HEK293 (cell line): ENCODE measurements around the gene TOP2A.
"Not testable (repeated sequence)": the region's sequence is repeated elsewhere in the genome, so short reads cannot be mapped to it uniquely, and the experiment has no call there.

ENCODE experiments used
- CTCF ChIA-PET: fragments of 350-600 bp; formaldehyde crosslinking; extraction: SDS; loops from one replicate; lab custom pipeline; 2021; ENCODE audit warnings: antibody characterized with exemption; lab: Yijun Ruan, JAX
- POLR2A ChIA-PET: fragments of 300-600 bp; formaldehyde crosslinking; extraction: SDS; loops from one replicate; lab custom pipeline; 2020; ENCODE audit warnings: antibody characterized with exemption, inconsistent platforms; lab: Yijun Ruan, JAX
- H3K27ac ChIP-seq: fragments of 200-500 bp; sonication (Bioruptor generic); 2 replicates; pipeline ENCODE4 v1.5.1; 2014; ENCODE audit warnings: low read depth, low read length, control low read depth, inconsistent platforms; ENCODE audit errors: extremely low read depth
- H3K36me3 ChIP-seq, 2 experiments: fragments of 200-500 bp in 1 of 2; sonication (Bioruptor generic) in 1 of 2; 1 replicate in 1 of 2; 2 replicates in 1 of 2; pipeline ENCODE4 v1.5.1; 2014 to 2017; ENCODE audit warnings: inconsistent platforms in 2 of 2, low read length in 2 of 2; ENCODE audit not compliant: control insufficient read depth in 2 of 2, insufficient read depth in 1 of 2
- H3K4me1 ChIP-seq: fragments of 200-500 bp; sonication (Bioruptor generic); 2 replicates; pipeline ENCODE4 v1.5.1; 2014; ENCODE audit warnings: mild to moderate bottlenecking, low read length, inconsistent platforms; ENCODE audit not compliant: control insufficient read depth, insufficient read depth
- H3K4me3 ChIP-seq: 2 replicates; pipeline ENCODE4 v1.5.1; 2011; ENCODE audit warnings: low read depth, mild to moderate bottlenecking, control low read depth, low read length, moderate library complexity
- H3K9me3 ChIP-seq: fragments of 200-500 bp; sonication (Bioruptor generic); 2 replicates; pipeline ENCODE4 v1.5.1; 2014; ENCODE audit warnings: low read depth, low read length, inconsistent platforms; ENCODE audit not compliant: control insufficient read depth, insufficient read depth
- GLI2 ChIP-seq: fragments of 450-650 bp; formaldehyde crosslinking; IDR thresholded peaks from 2 replicates; pipeline ENCODE4; 2017; ENCODE audit warnings: missing biosample characterization, missing genetic modification characterization, low read depth, borderline replicate concordance
- KLF7 ChIP-seq: fragments of 450-650 bp; formaldehyde crosslinking; IDR thresholded peaks from 2 replicates; pipeline ENCODE4 v1.5.1; 2016; ENCODE audit warnings: missing biosample characterization, missing genetic modification characterization, borderline replicate concordance
- ZNF121 ChIP-seq: fragments of 450-650 bp; formaldehyde crosslinking; IDR thresholded peaks from 2 replicates; pipeline ENCODE4 v1.5.1; 2016; ENCODE audit warnings: missing biosample characterization, missing genetic modification characterization
- ZNF239 ChIP-seq: fragments of 450-650 bp; formaldehyde crosslinking; IDR thresholded peaks from 2 replicates; pipeline ENCODE4 v1.5.1; 2016; ENCODE audit warnings: missing biosample characterization, missing genetic modification characterization
- ZNF654 ChIP-seq: fragments of 450-650 bp; formaldehyde crosslinking; IDR thresholded peaks from 2 replicates; pipeline ENCODE4 v1.5.1; 2016; ENCODE audit warnings: low read depth, missing biosample characterization, missing genetic modification characterization
- ZNF677 ChIP-seq: fragments of 450-650 bp; IDR thresholded peaks from 2 replicates; pipeline ENCODE4 v1.5.0; 2018; ENCODE audit warnings: missing biosample characterization, mild to moderate bottlenecking, missing genetic modification characterization, moderate library complexity
- ZNF792 ChIP-seq: fragments of 450-650 bp; formaldehyde crosslinking; IDR thresholded peaks from 2 replicates; pipeline ENCODE4 v1.5.1; 2016; ENCODE audit warnings: missing biosample characterization, missing genetic modification characterization
- TF ChIP-seq, protein P1 (sequence below): fragments of 450-650 bp; formaldehyde crosslinking; IDR thresholded peaks from 2 replicates; pipeline ENCODE4 v1.5.1; 2016; ENCODE audit warnings: missing biosample characterization, missing genetic modification characterization
- TF ChIP-seq, protein P2 (sequence below): fragments of 450-650 bp; formaldehyde crosslinking; IDR thresholded peaks from 2 replicates; pipeline ENCODE4 v1.5.1; 2016; ENCODE audit warnings: missing biosample characterization, missing genetic modification characterization
- TF ChIP-seq, protein P3 (sequence below): fragments of 450-650 bp; formaldehyde crosslinking; IDR thresholded peaks from 2 replicates; pipeline ENCODE4 v1.5.1; 2016; ENCODE audit warnings: missing biosample characterization, missing genetic modification characterization
- TF ChIP-seq, protein P4 (sequence below): fragments of 450-650 bp; formaldehyde crosslinking; IDR thresholded peaks from 2 replicates; pipeline ENCODE4 v1.5.1; 2016; ENCODE audit warnings: missing biosample characterization, missing genetic modification characterization

TOP2A gene

DNA sequence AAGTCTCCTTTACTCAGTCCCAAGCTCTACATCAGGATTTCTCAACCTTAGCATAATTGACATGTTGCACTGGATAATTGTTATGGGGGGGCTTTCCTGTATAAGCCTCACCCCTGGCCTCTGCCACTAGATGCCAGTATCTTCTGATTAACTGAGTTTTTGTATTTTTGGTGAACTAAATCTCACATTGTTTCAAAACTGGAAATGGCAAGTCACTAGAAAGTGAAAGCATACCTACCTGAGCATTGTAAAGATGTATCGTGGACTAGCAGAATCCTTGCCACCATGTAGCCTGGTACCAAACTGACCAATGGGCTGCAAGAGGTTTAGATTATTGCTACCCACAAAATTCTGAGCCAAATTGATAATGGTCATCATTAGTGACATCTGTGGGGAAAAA is 15.0 kb downstream of the TOP2A start (continued):
- TF ChIP-seq ZNF677 (tag by site-specific recombination) (no peak), ZNF792 (tag by site-specific recombination) (no peak), KLF7 (tag by site-specific recombination) (no peak), ZNF239 (no peak)
- TF ChIP-seq, protein P1, sequence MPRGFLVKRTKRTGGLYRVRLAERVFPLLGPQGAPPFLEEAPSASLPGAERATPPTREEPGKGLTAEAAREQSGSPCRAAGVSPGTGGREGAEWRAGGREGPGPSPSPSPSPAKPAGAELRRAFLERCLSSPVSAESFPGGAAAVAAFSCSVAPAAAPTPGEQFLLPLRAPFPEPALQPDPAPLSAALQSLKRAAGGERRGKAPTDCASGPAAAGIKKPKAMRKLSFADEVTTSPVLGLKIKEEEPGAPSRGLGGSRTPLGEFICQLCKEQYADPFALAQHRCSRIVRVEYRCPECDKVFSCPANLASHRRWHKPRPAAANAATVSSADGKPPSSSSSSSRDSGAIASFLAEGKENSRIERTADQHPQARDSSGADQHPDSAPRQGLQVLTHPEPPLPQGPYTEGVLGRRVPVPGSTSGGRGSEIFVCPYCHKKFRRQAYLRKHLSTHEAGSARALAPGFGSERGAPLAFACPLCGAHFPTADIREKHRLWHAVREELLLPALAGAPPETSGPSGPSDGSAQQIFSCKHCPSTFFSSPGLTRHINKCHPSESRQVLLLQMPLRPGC (tag by site-specific recombination): no peak
- TF ChIP-seq, protein P2, sequence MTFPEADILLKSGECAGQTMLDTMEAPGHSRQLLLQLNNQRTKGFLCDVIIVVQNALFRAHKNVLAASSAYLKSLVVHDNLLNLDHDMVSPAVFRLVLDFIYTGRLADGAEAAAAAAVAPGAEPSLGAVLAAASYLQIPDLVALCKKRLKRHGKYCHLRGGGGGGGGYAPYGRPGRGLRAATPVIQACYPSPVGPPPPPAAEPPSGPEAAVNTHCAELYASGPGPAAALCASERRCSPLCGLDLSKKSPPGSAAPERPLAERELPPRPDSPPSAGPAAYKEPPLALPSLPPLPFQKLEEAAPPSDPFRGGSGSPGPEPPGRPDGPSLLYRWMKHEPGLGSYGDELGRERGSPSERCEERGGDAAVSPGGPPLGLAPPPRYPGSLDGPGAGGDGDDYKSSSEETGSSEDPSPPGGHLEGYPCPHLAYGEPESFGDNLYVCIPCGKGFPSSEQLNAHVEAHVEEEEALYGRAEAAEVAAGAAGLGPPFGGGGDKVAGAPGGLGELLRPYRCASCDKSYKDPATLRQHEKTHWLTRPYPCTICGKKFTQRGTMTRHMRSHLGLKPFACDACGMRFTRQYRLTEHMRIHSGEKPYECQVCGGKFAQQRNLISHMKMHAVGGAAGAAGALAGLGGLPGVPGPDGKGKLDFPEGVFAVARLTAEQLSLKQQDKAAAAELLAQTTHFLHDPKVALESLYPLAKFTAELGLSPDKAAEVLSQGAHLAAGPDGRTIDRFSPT (tag by site-specific recombination): no peak
- TF ChIP-seq, protein P3, sequence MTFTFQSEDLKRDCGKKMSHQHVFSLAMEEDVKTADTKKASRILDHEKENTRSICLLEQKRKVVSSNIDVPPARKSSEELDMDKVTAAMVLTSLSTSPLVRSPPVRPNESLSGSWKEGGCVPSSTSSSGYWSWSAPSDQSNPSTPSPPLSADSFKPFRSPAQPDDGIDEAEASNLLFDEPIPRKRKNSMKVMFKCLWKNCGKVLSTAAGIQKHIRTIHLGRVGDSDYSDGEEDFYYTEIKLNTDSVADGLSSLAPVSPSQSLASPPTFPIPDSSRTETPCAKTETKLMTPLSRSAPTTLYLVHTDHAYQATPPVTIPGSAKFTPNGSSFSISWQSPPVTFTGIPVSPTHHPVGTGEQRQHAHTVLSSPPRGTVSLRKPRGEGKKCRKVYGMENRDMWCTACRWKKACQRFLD (tag by site-specific recombination): no peak

DNA sequence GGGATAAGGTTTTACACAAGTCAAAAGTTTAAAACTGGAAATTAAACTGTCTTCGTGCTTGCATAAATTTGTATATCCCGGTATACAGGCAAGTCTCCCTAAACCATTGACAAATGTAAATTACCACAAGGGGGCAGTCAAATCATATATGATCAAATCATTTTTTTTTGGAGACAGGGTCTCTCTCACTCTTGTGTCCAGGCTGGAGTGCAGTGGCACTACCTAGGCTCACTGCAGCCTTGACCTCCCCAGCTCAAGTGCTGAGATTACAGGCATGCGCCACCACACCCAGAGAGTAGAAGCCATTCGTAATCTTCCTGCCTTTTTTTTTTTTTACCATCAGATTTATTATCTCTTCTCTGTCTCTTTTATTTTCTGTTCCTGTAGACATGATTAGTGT is 18.5 kb downstream of the TOP2A start:
- Histone ChIP-seq H3K4me1 (no peaks in the 10 kb centered on the region), H3K9me3 (no peaks in the 10 kb centered on the region), H3K36me3 (peaks cover 100% of the 10 kb centered on the region in 2 experiments), H3K27ac (no peak overlapping the region), H3K4me3 (no peak overlapping the region)
- CTCF ChIA-PET: interaction anchor here (0.6 to 4.5 kb wide), 17 partner anchors 9 to 161 kb away, joined by 3 to 45 read pairs (median 5); partner anchors contain the start of genes GJD3 and TOP2A
- POLR2A ChIA-PET: interaction anchor here (0.6 to 1.7 kb wide), 3 partner anchors 19 to 134 kb away, joined by 3 to 8 read pairs (median 3); partner anchors contain the start of gene TOP2A
- TF ChIP-seq, protein P4, sequence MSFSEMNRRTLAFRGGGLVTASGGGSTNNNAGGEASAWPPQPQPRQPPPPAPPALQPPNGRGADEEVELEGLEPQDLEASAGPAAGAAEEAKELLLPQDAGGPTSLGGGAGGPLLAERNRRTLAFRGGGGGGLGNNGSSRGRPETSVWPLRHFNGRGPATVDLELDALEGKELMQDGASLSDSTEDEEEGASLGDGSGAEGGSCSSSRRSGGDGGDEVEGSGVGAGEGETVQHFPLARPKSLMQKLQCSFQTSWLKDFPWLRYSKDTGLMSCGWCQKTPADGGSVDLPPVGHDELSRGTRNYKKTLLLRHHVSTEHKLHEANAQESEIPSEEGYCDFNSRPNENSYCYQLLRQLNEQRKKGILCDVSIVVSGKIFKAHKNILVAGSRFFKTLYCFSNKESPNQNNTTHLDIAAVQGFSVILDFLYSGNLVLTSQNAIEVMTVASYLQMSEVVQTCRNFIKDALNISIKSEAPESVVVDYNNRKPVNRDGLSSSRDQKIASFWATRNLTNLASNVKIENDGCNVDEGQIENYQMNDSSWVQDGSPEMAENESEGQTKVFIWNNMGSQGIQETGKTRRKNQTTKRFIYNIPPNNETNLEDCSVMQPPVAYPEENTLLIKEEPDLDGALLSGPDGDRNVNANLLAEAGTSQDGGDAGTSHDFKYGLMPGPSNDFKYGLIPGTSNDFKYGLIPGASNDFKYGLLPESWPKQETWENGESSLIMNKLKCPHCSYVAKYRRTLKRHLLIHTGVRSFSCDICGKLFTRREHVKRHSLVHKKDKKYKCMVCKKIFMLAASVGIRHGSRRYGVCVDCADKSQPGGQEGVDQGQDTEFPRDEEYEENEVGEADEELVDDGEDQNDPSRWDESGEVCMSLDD: no peak
- no peak for TF ChIP-seq GLI2 (tag by site-specific recombination)
- TF ChIP-seq ZNF654 (tag by site-specific recombination): peak; percentile 48

DNA sequence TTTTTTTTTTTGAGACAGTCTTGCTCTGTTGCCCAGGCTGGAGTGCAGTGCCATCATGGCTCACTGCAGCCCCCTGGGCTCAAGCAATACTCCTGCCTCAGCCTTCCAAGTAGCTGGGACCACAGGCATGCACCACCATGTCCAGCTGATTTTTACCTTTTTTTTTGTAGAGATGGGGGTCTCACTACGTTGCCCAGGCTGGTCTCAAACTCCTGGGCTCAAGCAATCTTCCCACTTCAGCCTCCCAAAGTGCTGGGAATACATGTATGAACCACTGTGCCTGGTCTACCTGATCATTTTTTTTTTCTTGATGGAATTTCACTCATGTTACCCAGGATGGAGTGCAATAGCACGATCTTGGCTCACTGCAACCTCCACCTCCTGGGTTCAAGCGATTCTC is 31.1 kb downstream of the TOP2A start:
- CTCF ChIA-PET, H3K4me1 ChIP-seq, H3K9me3 ChIP-seq: not testable (repeated sequence)
- TF ChIP-seq ZNF121: peak; percentile 97
- TF ChIP-seq, all 188 proteins: peak for 1; not testable (repeated sequence) for 187
- H3K4me3 ChIP-seq, H3K27ac ChIP-seq: not testable (repeated sequence)
- POLR2A ChIA-PET: interaction anchor here (0.7 to 1.0 kb wide), 3 partner anchors 16 to 147 kb away, joined by 3 read pairs; no protein-coding TSS in a partner anchor
- H3K36me3 ChIP-seq: peaks cover 55 to 76% of the 10 kb centered on the region in 2 experiments
